ENCODE measurements around the gene MCCC2. TPM values are rescaled to one million over a fixed set of nuclear protein-coding genes. Genes with fewer than 3 reads are reported as not detected.

MCCC2 gene
- total and polyA plus RNA-seq, 4 experiments from 2014 or later: 28.1 to 31.9 (median 31.4) TPM

Other genes starting within 250 kb of the MCCC2 start
- gene BDP1, start 131.7 kb upstream of the MCCC2 start, total RNA-seq: 10 to 100 TPM; 45.1 to 47.9 TPM
- 10 to 100 TPM in 1 of 2 donors, 1 to 10 TPM in 1; 3.8 to 19.2 TPM for gene BDP1, start 131.7 kb upstream of the MCCC2 start, polyA plus RNA-seq
- gene CARTPT, start 131.9 kb downstream of the MCCC2 start, total RNA-seq: not detected
- gene CARTPT, start 131.9 kb downstream of the MCCC2 start, polyA plus RNA-seq: not detected